ENCODE results near the gene TACC2. TPM values are rescaled to one million over a fixed set of nuclear protein-coding genes. Genes with fewer than 3 reads are reported as not detected.

TACC2 gene
- total RNA-seq, 4 donors from 2014 or later = 206 to 606 (median 261) TPM

DNA sequence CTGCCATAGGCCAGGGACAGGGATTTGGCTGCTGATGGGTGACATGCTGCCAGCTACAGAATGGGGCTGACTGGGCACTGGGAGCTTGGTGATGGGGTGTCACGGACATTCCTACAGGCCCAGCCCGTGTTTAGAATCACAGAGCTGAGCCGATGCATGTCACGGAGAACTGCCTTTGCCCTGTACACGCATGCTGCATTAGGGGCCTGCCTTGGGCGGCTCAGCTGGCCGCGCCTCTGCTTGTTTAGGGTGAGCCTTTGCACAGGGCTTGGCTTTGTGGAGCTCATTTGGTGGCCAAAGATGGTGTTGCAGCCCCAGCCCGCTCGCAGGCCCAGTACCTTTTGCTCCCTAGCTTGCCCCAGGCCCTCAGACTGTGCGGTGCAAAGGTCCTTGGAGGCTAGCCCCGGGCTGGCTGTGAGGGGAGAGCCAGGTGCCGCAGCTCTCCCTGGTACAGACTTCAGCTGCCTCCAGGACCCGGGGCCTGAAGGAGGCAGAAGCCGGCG lies 173.8 kb downstream of the TACC2 start:
- peaks cover 15% of the 10 kb centered on the region for H3K36me3 ChIP-seq

DNA sequence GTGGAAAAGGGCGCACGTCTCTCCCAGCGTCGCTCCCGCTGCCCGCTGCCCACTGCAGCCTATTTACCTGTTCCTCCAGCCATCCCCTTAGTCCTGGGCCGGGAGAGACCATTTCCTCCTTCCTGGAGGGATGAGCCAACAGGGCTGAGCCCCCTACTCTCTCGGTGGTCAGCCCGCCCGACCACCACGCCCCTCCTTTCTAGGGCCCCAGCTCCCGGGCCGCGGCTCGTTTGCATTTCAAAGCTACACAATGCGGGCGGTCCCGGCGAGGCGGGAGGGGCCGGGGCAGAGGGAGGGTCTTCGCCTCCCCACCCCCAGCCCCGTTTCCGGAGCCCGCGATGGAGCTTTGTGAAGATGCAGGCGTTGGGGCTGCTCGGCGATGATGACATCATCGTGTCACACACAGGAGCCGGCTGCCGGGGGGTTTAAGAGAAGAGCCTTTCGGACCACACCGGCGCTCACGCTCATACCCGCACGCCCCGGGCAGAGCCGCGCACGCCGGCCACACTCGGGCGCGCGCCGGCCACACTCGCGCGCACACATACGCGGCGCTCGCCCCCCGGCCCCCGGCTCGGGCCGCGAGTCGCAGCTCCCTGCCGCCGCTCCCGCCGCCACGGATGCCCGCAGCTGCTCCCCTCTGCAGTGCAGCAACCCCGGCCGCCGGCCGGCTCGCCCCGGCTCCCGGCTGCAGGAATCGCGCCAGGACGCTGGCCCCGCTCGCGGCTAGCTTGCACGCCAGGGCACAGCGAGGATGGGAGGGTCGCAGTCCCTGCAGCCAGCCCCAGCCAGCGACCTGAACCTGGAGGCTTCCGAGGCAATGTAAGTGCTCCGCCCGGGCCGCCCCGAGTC lies 174.4 kb downstream of the TACC2 start:
- Histone ChIP-seq H3K36me3 (peaks cover 15% of the 10 kb centered on the region), H3K27me3 (no peaks in the 10 kb centered on the region), H3K9me3 (no peaks in the 10 kb centered on the region), H3K4me3 (peak overlapping the region; percentile 50), H3K4me1 (peaks cover 18% of the 10 kb centered on the region), H3K27ac (no peak overlapping the region)
- no peak for DNase-seq (ENCODE audit: low spot score in 2 of 2)
- 33% methylated on average over 6 of the region's 89 CpGs for WGBS
- TF ChIP-seq, protein P1, sequence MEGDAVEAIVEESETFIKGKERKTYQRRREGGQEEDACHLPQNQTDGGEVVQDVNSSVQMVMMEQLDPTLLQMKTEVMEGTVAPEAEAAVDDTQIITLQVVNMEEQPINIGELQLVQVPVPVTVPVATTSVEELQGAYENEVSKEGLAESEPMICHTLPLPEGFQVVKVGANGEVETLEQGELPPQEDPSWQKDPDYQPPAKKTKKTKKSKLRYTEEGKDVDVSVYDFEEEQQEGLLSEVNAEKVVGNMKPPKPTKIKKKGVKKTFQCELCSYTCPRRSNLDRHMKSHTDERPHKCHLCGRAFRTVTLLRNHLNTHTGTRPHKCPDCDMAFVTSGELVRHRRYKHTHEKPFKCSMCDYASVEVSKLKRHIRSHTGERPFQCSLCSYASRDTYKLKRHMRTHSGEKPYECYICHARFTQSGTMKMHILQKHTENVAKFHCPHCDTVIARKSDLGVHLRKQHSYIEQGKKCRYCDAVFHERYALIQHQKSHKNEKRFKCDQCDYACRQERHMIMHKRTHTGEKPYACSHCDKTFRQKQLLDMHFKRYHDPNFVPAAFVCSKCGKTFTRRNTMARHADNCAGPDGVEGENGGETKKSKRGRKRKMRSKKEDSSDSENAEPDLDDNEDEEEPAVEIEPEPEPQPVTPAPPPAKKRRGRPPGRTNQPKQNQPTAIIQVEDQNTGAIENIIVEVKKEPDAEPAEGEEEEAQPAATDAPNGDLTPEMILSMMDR (IDR thresholded peaks at IDR 0.05) = no peak
- no peak for TF ChIP-seq POLR2AphosphoS5 (IDR thresholded peaks at IDR 0.05)

More for the DNA sequence above, 173.8 kb downstream of the TACC2 start:
- no peak for TF ChIP-seq EP300 (IDR thresholded peaks at IDR 0.05)
- no peak for TF ChIP-seq POLR2A (IDR thresholded peaks at IDR 0.05)
- TF ChIP-seq, protein P1 (IDR thresholded peaks at IDR 0.05) = no peak
- no peak for TF ChIP-seq POLR2AphosphoS5 (IDR thresholded peaks at IDR 0.05)
- Histone ChIP-seq H3K4me1 (peaks cover 18% of the 10 kb centered on the region), H3K4me3 (peak overlapping the region; percentile 50), H3K9me3 (no peaks in the 10 kb centered on the region), H3K27ac (no peak overlapping the region), H3K27me3 (no peaks in the 10 kb centered on the region)
- 55% methylated on average over 4 of the region's 16 CpGs for WGBS
- no peak for DNase-seq (ENCODE audit: low spot score in 2 of 2)

DNA sequence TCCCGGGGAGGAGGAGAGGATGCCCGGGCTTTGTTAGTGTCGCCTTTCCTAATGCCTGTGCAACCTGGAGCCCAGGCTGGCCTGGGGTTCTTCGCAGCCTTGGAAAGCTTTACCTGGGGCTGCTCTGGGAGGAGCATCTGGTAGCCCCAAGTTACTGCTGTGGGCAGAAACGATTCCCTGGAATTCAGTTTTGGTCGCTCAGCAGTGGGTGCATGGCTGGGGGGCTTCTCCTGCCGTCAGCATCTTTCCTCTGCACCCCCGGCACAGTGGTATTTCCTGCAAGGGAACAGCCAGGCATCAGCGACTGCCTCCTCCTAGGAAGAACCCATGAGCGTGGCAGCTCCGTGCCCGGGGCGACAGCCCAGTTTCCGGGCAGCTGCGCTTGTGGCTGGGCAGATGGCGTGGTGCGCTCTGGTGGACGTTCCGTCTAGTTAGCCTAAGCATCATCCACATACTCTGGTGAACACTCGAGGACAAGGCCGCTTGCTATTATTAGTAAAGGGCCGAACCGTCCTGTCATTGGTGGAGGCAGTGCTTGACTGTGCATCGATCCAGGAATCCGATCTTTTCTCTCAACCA lies 175.1 kb downstream of the TACC2 start:
- Histone ChIP-seq H3K27me3 (no peaks in the 10 kb centered on the region), H3K4me3 (peak overlapping the region; percentile 50), H3K27ac (no peak overlapping the region), H3K36me3 (peaks cover 11% of the 10 kb centered on the region), H3K9me3 (no peaks in the 10 kb centered on the region), H3K4me1 (peaks cover 18% of the 10 kb centered on the region)
- no peak for DNase-seq (ENCODE audit: low spot score in 2 of 2)
- WGBS = 43% methylated on average over 15 of the region's 25 CpGs
- no peak for TF ChIP-seq EP300 (IDR thresholded peaks at IDR 0.05)
- TF ChIP-seq, protein P1 (IDR thresholded peaks at IDR 0.05) = no peak
- no peak for TF ChIP-seq POLR2A (IDR thresholded peaks at IDR 0.05)
- TF ChIP-seq POLR2AphosphoS5 (IDR thresholded peaks at IDR 0.05) = no peak

DNA sequence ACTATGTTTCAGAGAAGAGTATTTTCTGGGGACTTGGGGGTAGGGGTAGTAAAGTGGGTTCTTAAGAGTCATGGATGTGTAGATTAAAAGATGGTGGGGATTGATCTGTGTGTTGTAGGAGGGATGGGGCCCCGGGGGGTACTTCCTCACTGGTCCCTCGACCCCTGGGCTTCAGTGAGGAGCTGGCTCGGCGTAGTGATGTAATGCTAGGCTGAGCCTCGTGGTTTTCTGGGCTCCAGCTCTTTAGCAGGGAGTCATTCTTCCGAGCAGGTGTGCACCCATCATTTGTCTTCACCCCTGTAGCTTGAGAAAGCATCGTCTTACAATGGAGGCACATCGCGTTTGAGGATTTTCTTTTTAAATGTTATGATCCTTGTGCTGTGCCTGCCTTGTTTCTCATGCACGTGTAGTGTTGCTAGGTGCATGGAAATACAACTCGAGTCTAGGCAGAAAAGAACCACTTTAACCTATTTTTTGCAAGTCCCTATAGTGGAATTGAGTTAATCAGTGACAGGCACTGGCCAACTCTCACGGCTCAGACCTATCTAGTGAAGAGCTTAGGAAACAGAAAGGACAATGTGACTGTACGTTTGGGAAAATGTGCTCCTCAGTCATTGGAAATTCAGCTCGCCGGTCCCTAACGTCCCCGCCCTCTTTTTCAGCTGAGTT lies 176.0 kb downstream of the TACC2 start:
- H3K4me3 ChIP-seq = no peak overlapping the region
- no peaks in the 10 kb centered on the region for H3K9me3 ChIP-seq
- H3K27me3 ChIP-seq = no peaks in the 10 kb centered on the region
- peaks cover 9% of the 10 kb centered on the region for H3K36me3 ChIP-seq
- 74% methylated on average over 17 of the region's 17 CpGs for WGBS
- TF ChIP-seq POLR2AphosphoS5 (IDR thresholded peaks at IDR 0.05) (no peak), POLR2A (IDR thresholded peaks at IDR 0.05) (no peak), EP300 (IDR thresholded peaks at IDR 0.05) (no peak)
- TF ChIP-seq, protein P1 (IDR thresholded peaks at IDR 0.05) = no peak
- peaks cover 18% of the 10 kb centered on the region for H3K4me1 ChIP-seq
- H3K27ac ChIP-seq = no peak overlapping the region
- DNase-seq (ENCODE audit: low spot score in 2 of 2) = no peak

Data from suprapubic skin (tissue), 4 donors.